Measurements from ENCODE around the gene AP4B1. TPM values are rescaled to one million over a fixed set of nuclear protein-coding genes. Genes with fewer than 3 reads are reported as not detected.

AP4B1 gene
- polyA plus RNA-seq, 1 donor from 2014 or later = 178 TPM

GRCh38 chr1:113857776-113858175, 46.8 kb downstream of the AP4B1 start:
- Histone ChIP-seq H3K27me3 (ENCODE audit: insufficient read depth, low read depth, low read length) (no peaks in the 10 kb centered on the region), H2AFZ (ENCODE audit: low read depth, low read length) (no peak overlapping the region), H3K27ac (ENCODE audit: low read length) (no peak overlapping the region), H3K9ac (ENCODE audit: low read length) (no peak overlapping the region), H3K4me2 (ENCODE audit: low read length) (no peak overlapping the region), H3K36me3 (ENCODE audit: insufficient read depth, low read length) (no peaks in the 10 kb centered on the region), H3K4me3 (ENCODE audit: low read length) (no peak overlapping the region), H3K9me3 (ENCODE audit: low read length) (no peaks in the 10 kb centered on the region), H3K79me2 (replicated peaks; ENCODE audit: insufficient read depth, low read length) (no peaks in the 10 kb centered on the region), H4K20me1 (ENCODE audit: insufficient read depth) (no peaks in the 10 kb centered on the region), H3F3A (ENCODE audit: insufficient read depth, low read length, poor library complexity, severe bottlenecking) (no peaks in the 10 kb centered on the region), H3K9me2 (ENCODE audit: insufficient read depth, low read length) (no peaks in the 10 kb centered on the region)
- TF ChIP-seq TAF1 (IDR thresholded peaks at IDR 0.05; ENCODE audit: low read depth) (no peak), SMC3 (conservative IDR thresholded peaks at IDR 0.05; ENCODE audit: poor library complexity) (no peak), MXI1 (conservative IDR thresholded peaks at IDR 0.05; ENCODE audit: poor library complexity, severe bottlenecking) (no peak), EZH2 (IDR thresholded peaks at IDR 0.05; ENCODE audit: borderline replicate concordance, insufficient read depth, low read length, poor library complexity, severe bottlenecking) (no peak), EP300 (conservative IDR thresholded peaks at IDR 0.05; ENCODE audit: poor library complexity, severe bottlenecking) (no peak), RAD21 (conservative IDR thresholded peaks at IDR 0.05) (no peak), POLR2AphosphoS5 (IDR thresholded peaks at IDR 0.05) (no peak), CTCF (IDR thresholded peaks at IDR 0.05; ENCODE audit: poor library complexity, severe bottlenecking) (no peak), REST (IDR thresholded peaks at IDR 0.05; ENCODE audit: borderline replicate concordance) (no peak)

- Histone ChIP-seq H3K4me2 (ENCODE audit: low read length) (no peak overlapping the region), H3K9ac (ENCODE audit: low read length) (no peak overlapping the region), H3K27me3 (ENCODE audit: insufficient read depth, low read depth, low read length) (no peaks in the 10 kb centered on the region), H3K9me2 (ENCODE audit: insufficient read depth, low read length) (no peaks in the 10 kb centered on the region), H3K79me2 (replicated peaks; ENCODE audit: insufficient read depth, low read length) (no peaks in the 10 kb centered on the region), H3K27ac (ENCODE audit: low read length) (no peak overlapping the region), H2AFZ (ENCODE audit: low read depth, low read length) (no peak overlapping the region), H3K36me3 (ENCODE audit: insufficient read depth, low read length) (no peaks in the 10 kb centered on the region), H4K20me1 (ENCODE audit: insufficient read depth) (no peaks in the 10 kb centered on the region), H3K9me3 (ENCODE audit: low read length) (no peaks in the 10 kb centered on the region), H3K4me3 (ENCODE audit: low read length) (no peak overlapping the region), H3F3A (ENCODE audit: insufficient read depth, low read length, poor library complexity, severe bottlenecking) (no peaks in the 10 kb centered on the region)
- TF ChIP-seq TAF1 (IDR thresholded peaks at IDR 0.05; ENCODE audit: low read depth) = no peak
- no peak for TF ChIP-seq CTCF (IDR thresholded peaks at IDR 0.05; ENCODE audit: poor library complexity, severe bottlenecking)
- TF ChIP-seq EZH2 (IDR thresholded peaks at IDR 0.05; ENCODE audit: borderline replicate concordance, insufficient read depth, low read length, poor library complexity, severe bottlenecking) = no peak
- no peak for TF ChIP-seq MXI1 (conservative IDR thresholded peaks at IDR 0.05; ENCODE audit: poor library complexity, severe bottlenecking)
- TF ChIP-seq POLR2AphosphoS5 (IDR thresholded peaks at IDR 0.05) = no peak
- TF ChIP-seq SMC3 (conservative IDR thresholded peaks at IDR 0.05; ENCODE audit: poor library complexity) = no peak
- TF ChIP-seq REST (IDR thresholded peaks at IDR 0.05; ENCODE audit: borderline replicate concordance) = no peak
- no peak for TF ChIP-seq EP300 (conservative IDR thresholded peaks at IDR 0.05; ENCODE audit: poor library complexity, severe bottlenecking)
- TF ChIP-seq RAD21 (conservative IDR thresholded peaks at IDR 0.05) = no peak
Measured at GRCh38 chr1:113856401-113856790, 48.2 kb downstream of the AP4B1 start.

Measured in neural cell (in vitro differentiated cells).